Kidney capillary endothelial cell (primary cell): ENCODE results near the gene TSBP1.
"Not testable (repeated sequence)": the region's sequence is repeated elsewhere in the genome, so short reads cannot be mapped to it uniquely, and the experiment has no call there.

Source experiments
- DNase-seq: peaks from one replicate; pipeline ENCODE4 v3.0.0-alpha.2; 2018; ENCODE audit warnings: low spot score

TSBP1 gene

GRCh38 chr6:32375739-32376529 is 4.2 kb upstream of the TSBP1 start:
- no peak for DNase-seq

GRCh38 chr6:32371229-32371628 is 474 bp downstream of the TSBP1 start:
- peak; percentile 76 for DNase-seq

DNA sequence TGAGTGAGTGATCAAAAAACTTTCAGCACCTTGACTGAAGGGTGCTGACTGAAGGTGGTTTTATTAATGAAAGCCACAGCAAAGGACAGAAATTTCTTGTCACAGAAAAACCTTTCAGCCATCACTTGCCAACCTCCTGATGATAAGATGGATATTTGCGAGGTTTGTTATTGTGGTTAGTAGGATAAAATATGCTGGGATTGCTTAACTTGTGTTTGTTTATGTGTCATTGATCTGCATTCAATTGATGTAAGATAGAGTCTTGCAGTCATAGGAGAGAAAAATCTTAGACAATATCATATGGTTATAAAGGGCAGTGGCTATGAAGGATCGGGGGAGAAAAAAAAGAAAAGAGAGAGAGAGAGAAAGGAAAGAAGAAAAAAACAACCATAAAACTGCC is 1.2 kb downstream of the TSBP1 start:
- no peak for DNase-seq

DNA sequence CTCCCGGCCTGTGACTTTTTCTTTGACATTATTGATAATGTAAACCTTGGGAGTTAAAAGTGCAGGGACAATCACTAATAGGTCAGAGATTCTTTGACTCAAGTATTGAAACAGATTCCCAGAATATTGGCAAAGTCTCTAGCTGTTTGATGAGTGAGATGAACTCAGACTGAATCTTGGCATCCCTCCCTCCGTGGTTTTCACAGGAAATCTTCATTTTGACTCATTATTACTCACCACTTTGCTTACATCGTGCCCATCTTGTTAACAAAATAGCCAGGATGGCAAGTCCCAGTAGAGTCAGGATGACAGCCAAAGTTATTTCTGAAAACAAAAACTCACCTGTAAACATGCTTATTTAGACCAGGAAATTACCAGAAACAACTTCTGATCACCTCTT is 2.0 kb downstream of the TSBP1 start:
- peak; percentile 85 for DNase-seq

DNA sequence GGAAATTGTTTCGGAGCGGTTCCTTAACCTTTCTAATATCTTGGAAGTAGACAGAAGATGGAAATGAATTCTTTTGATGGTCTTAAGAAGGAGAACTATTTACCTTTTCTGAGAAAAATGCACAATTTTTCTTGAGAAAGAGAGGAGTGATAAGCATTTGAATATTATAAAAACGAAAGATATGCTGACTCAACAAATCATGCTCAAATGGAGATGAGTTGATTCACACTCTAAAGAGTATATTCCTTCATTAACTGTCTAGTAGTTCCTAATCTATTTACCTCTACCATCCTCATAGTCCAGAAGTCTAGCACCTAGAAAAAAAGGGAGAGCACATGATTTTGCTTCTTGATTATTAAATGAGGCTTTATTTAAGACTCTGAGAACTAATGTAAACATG is 4.1 kb downstream of the TSBP1 start:
- DNase-seq, result no peak

- not testable (repeated sequence) for DNase-seq
Observed at GRCh38 chr6:32359225-32359624, 12.5 kb downstream of the TSBP1 start.

- not testable (repeated sequence) for DNase-seq
Observed at GRCh38 chr6:32358548-32358947, 13.2 kb downstream of the TSBP1 start.

DNA sequence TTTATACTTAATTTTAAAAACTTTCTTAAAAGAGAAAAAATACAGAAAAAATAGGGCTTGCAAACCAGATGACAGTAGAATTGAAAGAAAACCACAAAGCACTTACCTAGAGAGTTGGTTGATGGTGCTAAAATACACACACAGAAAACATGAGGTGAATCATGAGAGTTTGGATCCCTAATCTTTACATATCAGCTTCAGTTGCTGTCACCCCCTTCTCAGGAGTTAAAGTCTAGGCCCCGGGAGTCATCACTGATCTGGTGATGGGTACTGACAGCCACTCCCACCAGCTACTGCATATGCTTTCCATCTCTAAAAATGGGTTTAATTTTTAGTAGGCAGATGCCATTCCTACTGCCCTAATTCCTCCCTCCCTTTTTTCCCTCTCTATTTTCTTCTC is 16.7 kb downstream of the TSBP1 start:
- DNase-seq, result no peak

DNA sequence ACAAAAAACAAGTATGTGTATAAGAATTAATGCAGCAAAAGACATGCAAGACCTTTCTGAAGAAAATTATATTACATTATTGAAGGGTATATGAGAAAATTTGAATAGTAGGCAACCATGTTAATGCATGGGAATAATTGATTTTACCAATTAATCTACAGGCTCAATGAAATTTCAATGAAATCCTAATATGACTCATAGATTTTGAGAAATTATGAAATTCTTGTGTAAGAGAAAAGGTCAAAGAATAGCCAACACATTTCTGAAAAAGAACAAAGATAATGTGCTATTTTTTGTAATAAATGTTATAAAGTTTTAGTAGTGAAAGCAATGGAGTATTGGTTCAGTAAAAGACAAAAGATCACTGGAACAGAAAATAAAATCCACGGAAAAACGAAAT is 18.4 kb downstream of the TSBP1 start:
- no peak for DNase-seq

DNA sequence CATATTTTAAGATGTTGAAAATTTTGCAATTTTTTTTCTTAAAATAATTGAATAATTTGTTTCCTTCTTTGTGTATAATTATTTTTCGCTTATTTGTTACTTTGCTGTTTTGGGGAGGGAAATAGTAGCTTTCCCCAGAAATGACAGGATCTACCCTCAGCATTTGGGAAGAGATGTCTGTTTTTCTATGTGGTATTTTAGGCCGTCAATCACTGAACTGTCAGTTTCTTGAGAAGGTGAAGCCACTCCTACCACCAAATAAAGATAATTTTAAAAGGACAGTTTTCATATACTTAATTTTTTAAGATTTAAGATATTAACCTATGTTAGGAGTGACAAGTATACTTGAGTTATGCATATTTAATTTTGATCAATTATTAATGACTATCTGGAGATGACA is 31.5 kb downstream of the TSBP1 start:
- no peak for DNase-seq

GRCh38 chr6:32337186-32337805 is 34.4 kb downstream of the TSBP1 start:
- DNase-seq, result no peak

- DNase-seq, result no peak
Observed at GRCh38 chr6:32332433-32332832, 39.3 kb downstream of the TSBP1 start.

DNA sequence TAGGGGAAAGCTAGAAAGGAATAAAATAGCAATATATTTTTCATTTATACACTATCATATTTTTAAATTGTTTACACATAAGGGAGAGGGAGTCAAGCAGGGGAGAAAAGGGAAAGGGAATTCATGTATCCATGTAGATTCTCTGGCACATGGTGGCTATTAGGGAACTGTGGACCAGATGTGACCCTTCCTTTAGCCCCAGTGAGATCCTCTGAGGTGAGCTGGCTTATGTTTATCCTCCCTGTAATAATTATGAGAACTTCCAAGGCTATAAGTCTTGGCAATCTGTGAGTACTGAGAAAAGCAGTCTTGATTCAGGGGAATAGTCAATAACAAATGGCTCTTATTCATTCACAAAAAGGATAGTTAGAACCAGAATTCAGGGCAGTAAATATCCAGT is 42.6 kb downstream of the TSBP1 start:
- DNase-seq, result no peak

GRCh38 chr6:32327103-32327502 is 44.6 kb downstream of the TSBP1 start:
- DNase-seq, result no peak

GRCh38 chr6:32318501-32318900 is 53.2 kb downstream of the TSBP1 start:
- DNase-seq, result no peak

DNA sequence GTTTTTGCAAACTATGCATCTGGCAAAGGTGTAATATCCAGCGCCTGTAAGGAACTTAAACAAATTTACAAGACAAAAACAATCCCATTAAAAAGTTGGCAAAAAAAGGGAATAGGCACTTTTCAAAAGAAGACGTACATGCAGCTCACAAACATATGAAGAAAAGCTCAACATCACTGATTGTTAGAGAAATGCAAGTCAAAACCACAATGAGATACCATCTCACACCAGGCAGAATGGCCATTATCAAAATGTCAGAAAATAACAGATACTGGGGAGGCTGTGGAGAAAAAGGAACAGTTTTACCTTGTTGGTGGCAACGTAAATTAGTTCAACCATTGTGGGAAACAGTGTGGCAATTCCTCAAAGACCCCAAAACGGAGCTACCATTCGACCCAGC is 54.2 kb downstream of the TSBP1 start:
- no peak for DNase-seq

GRCh38 chr6:32313964-32314363 is 57.7 kb downstream of the TSBP1 start:
- DNase-seq, result no peak

DNA sequence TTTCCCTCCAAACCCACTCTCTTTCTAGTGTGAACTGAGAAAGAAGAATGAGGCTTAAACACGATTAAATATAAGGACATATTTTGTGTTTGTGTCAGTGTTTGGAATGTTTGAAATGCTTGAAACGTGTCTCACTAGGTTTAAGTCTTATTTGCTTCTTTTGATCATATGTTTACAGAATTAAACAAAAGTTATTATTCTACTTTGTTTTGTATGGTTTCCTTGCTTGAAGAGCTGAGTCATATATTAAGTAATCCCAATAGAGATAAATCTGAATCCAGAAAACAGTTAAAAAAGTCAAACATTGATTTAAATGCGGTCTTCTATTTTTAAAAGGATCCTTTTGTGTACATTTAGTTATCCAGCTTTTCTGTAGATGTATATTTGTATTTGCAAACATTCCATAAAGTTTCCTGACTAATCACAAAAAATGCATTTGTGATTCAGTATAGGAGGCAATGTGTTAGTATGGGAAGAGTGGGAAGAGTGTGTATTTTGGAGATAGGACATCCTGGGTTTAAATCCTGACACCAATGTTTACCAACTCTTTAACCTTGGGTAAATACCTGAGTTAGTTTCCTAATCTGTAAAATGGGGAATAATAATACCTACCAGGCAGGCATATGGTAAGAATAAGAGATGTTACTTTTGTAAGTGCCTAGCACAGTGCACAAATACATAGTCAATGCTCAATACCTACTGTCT is 72.9 kb downstream of the TSBP1 start:
- no peak for DNase-seq

- not testable (repeated sequence) for DNase-seq
Observed at GRCh38 chr6:32294980-32295379, 76.7 kb downstream of the TSBP1 start.

DNA sequence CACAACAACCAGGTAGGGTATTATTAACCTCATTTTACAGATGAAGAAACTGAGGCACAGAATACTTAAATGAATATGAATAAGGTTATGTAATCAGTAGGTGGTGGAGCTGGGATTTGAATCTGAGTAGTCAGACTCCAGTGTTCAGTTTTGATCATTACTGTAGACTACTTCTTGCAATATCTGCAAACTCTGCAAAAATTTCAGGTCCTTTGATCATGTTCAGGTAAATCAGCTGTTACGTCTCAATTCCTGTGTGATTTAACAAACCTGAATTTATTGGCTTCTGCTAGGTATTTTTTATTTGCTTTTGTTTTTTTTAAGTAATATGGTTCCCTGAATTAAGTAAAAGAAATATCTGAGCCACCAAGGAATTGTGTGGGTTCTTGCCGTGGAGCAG is 77.1 kb downstream of the TSBP1 start:
- no peak for DNase-seq

DNA sequence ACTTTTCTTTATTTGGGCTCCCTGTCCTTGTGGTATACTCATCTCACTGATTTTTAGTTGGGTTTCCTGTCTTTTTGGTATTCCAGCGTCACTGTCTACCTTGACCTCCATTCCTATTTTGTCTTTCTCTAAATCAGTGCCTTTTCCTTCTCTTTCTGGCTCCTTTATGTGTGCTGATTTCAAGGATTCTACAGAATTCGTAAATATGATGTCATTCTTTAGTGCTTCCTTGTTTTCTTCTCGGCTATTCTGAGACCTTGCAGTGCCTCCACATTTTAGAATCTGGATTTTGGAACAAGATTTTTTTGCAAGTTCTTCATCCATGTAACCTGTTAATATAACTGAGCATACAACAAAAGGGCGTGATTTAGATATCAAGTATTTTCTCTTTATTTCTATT is 78.0 kb downstream of the TSBP1 start:
- no peak for DNase-seq

DNA sequence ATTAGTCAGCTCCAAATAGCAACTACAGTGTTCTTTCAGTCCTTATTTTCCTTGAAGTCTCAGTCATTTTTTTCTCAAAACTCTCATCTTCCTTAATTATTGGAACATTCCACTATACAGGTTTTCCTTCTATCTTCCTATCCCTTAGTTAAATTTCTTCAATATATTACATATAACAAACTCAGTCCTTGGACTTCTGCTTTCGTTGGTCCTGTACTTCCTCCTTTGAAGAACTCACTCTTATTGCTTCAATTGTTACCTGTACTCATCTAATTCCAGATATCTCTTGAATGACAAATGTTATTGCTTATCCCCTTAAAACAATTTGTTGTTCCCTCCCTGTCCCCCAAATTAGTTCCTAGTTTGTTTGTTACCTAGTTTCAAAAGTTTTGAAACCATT is 80.2 kb downstream of the TSBP1 start:
- DNase-seq, result no peak

GRCh38 chr6:32290886-32291450 is 80.7 kb downstream of the TSBP1 start:
- DNase-seq, result peak; percentile 4
